K562 (cell line): ENCODE data around the gene LAMA5.

Experiments
- JUND ChIP-seq, 2 experiments: IDR thresholded peaks; 2 replicates in 1 of 2; 3 replicates in 1 of 2; pipeline ENCODE4 v1.6.1; 2011; ENCODE audit warnings: borderline replicate concordance in 2 of 2, low read depth in 2 of 2, low read length in 2 of 2, improper control_type of control experiment in 1 of 2, missing biosample characterization in 1 of 2, missing genetic modification characterization in 1 of 2, missing genetic modification reagents in 1 of 2
- KLF6 ChIP-seq: fragments of 250-450 bp; sonication (Bioruptor Pico); IDR thresholded peaks from 2 replicates; pipeline ENCODE4 v1.4.0; 2020; ENCODE audit warnings: mild to moderate bottlenecking, moderate library complexity, borderline replicate concordance
- MYBL2 ChIP-seq, 2 experiments: fragments of 450-650 bp in 1 of 2; sonication (generic) in 1 of 2; formaldehyde crosslinking in 1 of 2; IDR thresholded peaks; 2 replicates each; pipeline versions ENCODE4 v1.6.1 to v1.8.1; 2017 to 2022; ENCODE audit warnings: borderline replicate concordance in 1 of 2, inconsistent platforms in 1 of 2, low read depth in 1 of 2, mild to moderate bottlenecking in 1 of 2, missing genetic modification reagents in 1 of 2, moderate library complexity in 1 of 2
- POLR2A ChIP-seq: fragments of 450-650 bp; conservative IDR thresholded peaks from 2 replicates; pipeline ENCODE4 v1.6.1; 2016
- RAD21 ChIP-seq, 2 experiments: fragments of 250-450 bp in 1 of 2; fragments of 450-650 bp in 1 of 2; sonication (Bioruptor Pico) in 1 of 2; formaldehyde crosslinking in 1 of 2; IDR thresholded peaks in 1 of 2; conservative IDR thresholded peaks in 1 of 2; 2 replicates each; pipeline versions ENCODE4 v1.4.0 to v1.8.0; 2020 to 2022; ENCODE audit warnings: mild to moderate bottlenecking in 2 of 2, moderate library complexity in 1 of 2
- THAP7 ChIP-seq: fragments of 250-450 bp; sonication (Bioruptor Pico); IDR thresholded peaks from 2 replicates; pipeline ENCODE4 v1.5.0; 2021
- TF ChIP-seq, protein P1 (sequence below), 3 experiments: IDR thresholded peaks in 2 of 3; conservative IDR thresholded peaks in 1 of 3; 2 replicates each; pipeline ENCODE4 v1.5.1; 2011 to 2012; ENCODE audit warnings: low read length in 3 of 3, mild to moderate bottlenecking in 3 of 3, control low read depth in 2 of 3, improper control_type of control experiment in 1 of 3, inconsistent platforms in 1 of 3, low read depth in 1 of 3, mixed read lengths in 1 of 3, moderate library complexity in 1 of 3; ENCODE audit not compliant: insufficient read depth in 2 of 3
- TF ChIP-seq, protein P2 (sequence below): fragments of 450-650 bp; IDR thresholded peaks from 2 replicates; pipeline ENCODE4 v1.6.1; 2017; ENCODE audit warnings: antibody characterized with exemption

DNA sequence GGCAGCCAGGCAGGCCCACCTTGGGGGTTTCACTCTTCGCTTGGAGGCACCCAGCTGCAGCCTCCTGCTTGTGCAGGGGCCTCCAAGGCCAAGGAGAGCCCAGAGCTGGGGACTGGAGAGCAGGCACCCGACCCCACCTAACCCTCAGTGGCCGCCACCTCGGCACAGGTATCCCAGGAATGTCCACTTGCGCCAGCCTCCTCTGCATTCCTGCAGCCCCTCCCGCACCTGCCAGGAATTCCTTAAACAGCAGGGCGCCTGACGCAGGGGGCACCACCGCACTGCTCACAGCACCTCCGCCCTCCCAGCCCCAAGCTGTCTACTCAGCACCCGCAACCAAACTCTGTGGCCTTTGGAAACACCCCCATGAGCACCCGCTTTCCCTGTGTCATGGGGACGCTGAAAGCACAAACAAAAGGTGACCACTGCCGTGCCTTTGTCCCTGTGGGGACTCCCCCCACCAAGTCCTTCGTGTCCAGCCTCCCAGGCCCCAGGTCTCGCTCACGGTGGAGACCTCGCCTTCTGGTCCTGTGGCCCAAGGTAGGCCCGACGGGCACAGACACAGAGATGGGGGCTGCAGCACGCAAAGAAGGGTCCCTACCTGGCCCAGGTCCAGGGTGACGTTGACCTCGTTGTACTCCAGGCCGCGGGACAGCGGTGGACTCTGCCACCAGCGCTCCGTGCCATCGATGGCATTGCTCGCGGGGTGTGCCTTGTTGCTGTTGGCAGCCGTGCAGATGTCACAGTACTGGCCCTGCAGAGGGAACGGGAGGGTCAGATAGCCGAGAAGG, 5.1 kb downstream of the LAMA5 start:
- TF ChIP-seq, protein P1, sequence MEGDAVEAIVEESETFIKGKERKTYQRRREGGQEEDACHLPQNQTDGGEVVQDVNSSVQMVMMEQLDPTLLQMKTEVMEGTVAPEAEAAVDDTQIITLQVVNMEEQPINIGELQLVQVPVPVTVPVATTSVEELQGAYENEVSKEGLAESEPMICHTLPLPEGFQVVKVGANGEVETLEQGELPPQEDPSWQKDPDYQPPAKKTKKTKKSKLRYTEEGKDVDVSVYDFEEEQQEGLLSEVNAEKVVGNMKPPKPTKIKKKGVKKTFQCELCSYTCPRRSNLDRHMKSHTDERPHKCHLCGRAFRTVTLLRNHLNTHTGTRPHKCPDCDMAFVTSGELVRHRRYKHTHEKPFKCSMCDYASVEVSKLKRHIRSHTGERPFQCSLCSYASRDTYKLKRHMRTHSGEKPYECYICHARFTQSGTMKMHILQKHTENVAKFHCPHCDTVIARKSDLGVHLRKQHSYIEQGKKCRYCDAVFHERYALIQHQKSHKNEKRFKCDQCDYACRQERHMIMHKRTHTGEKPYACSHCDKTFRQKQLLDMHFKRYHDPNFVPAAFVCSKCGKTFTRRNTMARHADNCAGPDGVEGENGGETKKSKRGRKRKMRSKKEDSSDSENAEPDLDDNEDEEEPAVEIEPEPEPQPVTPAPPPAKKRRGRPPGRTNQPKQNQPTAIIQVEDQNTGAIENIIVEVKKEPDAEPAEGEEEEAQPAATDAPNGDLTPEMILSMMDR (IDR thresholded peaks at IDR 0.05 in 2 of 3, conservative IDR thresholded peaks at IDR 0.05 in 1 of 3; ENCODE audit: insufficient read depth in 2 of 3, low read depth in 1 of 3, low read length in 3 of 3): no peak
- TF ChIP-seq THAP7 (CRISPR knock-in tag) (no peak), RAD21 (CRISPR knock-in tag; conservative IDR thresholded peaks at IDR 0.05 in 1 of 2, IDR thresholded peaks at IDR 0.05 in 1 of 2) (no peak), KLF6 (CRISPR knock-in tag) (no peak), JUND (IDR thresholded peaks at IDR 0.05; ENCODE audit: borderline replicate concordance, low read depth, low read length) (no peak), JUND (tag; IDR thresholded peaks at IDR 0.05; ENCODE audit: borderline replicate concordance, low read depth, low read length) (no peak), POLR2A (no peak), MYBL2 (IDR thresholded peaks at IDR 0.05; ENCODE audit: low read depth) (no peak), MYBL2 (CRISPR knock-in tag; IDR thresholded peaks at IDR 0.05; ENCODE audit: borderline replicate concordance) (no peak)
- TF ChIP-seq, protein P2, sequence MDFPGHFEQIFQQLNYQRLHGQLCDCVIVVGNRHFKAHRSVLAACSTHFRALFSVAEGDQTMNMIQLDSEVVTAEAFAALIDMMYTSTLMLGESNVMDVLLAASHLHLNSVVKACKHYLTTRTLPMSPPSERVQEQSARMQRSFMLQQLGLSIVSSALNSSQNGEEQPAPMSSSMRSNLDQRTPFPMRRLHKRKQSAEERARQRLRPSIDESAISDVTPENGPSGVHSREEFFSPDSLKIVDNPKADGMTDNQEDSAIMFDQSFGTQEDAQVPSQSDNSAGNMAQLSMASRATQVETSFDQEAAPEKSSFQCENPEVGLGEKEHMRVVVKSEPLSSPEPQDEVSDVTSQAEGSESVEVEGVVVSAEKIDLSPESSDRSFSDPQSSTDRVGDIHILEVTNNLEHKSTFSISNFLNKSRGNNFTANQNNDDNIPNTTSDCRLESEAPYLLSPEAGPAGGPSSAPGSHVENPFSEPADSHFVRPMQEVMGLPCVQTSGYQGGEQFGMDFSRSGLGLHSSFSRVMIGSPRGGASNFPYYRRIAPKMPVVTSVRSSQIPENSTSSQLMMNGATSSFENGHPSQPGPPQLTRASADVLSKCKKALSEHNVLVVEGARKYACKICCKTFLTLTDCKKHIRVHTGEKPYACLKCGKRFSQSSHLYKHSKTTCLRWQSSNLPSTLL: no peak
